ENCODE data around the gene PCNX4. TPM values are rescaled to one million over a fixed set of nuclear protein-coding genes. Genes with fewer than 3 reads are reported as not detected.

PCNX4 gene
- total and polyA plus RNA-seq, 9 donors = 19.2 to 83.4 (median 56.8) TPM

DNA sequence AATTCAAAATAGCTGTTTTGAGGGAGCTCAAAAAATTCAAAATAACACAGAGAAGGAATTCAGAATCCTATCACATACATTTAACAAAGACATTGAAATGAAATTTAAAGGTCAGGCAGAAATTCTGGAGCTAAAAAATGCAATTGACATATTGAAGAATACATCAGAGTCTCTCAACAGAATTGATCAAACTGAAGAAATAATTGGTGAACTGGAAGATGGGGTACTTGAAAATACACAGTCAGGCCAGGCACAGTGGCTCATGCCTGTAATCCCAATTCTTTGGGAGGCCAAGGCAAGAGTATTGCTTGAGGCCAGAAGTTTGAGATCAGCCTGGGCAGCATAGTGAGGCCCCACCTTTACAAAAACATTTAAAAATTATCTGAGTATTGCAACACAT, 107.6 kb downstream of the PCNX4 start:
- H3K36me3 ChIP-seq = no peaks in the 10 kb centered on the region
- H3K4me1 ChIP-seq (ENCODE audit: insufficient read depth) = peaks cover 2% of the 10 kb centered on the region
- no peaks in the 10 kb centered on the region for H3K9me3 ChIP-seq
- H3K27me3 ChIP-seq = no peaks in the 10 kb centered on the region
- intact Hi-C loops (cut with DNase I) = no loop called here
- H3K4me3 ChIP-seq = no peak overlapping the region
- no peak for DNase-seq
- TF ChIP-seq EP300 (IDR thresholded peaks at IDR 0.05) (no peak), POLR2A (IDR thresholded peaks at IDR 0.05) (no peak)
- TF ChIP-seq, protein P1, sequence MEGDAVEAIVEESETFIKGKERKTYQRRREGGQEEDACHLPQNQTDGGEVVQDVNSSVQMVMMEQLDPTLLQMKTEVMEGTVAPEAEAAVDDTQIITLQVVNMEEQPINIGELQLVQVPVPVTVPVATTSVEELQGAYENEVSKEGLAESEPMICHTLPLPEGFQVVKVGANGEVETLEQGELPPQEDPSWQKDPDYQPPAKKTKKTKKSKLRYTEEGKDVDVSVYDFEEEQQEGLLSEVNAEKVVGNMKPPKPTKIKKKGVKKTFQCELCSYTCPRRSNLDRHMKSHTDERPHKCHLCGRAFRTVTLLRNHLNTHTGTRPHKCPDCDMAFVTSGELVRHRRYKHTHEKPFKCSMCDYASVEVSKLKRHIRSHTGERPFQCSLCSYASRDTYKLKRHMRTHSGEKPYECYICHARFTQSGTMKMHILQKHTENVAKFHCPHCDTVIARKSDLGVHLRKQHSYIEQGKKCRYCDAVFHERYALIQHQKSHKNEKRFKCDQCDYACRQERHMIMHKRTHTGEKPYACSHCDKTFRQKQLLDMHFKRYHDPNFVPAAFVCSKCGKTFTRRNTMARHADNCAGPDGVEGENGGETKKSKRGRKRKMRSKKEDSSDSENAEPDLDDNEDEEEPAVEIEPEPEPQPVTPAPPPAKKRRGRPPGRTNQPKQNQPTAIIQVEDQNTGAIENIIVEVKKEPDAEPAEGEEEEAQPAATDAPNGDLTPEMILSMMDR (IDR thresholded peaks at IDR 0.05) = no peak
- H3K27ac ChIP-seq = no peak overlapping the region

DNA sequence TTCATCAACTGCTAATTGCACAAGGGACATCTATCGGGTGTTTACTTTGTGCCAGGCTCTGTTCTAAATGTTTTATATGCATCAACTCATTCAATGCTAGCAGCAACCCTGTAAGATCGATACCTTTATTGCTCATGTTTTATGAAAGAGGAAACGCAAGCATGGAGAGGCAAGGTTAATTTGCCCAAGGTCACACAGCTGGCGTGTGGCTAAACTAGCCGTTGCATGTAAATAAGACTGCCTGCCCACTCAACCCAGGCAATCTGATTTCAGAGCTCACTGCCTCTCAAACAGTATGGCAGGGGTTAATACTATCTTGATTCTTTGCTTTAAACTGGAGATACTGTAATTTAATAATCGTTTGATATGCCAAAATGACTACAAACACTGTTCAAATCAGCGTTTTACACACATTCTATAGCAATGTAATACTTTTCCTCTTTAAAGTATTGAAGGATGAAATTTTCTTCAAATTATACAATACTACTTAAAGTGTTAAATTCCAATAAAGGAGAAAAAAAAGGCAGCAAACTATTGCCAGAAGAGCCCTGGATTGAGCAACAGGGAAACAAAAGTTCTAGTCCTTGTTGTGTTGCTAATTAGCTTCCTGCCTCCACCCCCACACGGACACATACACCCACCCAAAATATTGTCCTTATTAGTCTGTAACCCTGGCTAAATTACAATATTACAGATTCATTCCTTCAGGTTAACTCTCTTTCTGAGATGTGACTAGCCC, 112.5 kb downstream of the PCNX4 start:
- Histone ChIP-seq H3K27ac (no peak overlapping the region), H3K4me1 (ENCODE audit: insufficient read depth) (peaks cover 2% of the 10 kb centered on the region), H3K4me3 (no peak overlapping the region), H3K27me3 (no peaks in the 10 kb centered on the region), H3K36me3 (no peaks in the 10 kb centered on the region), H3K9me3 (no peaks in the 10 kb centered on the region)
- 13 to 23% (median 19%) methylated on average over 8 of the region's 8 CpGs for WGBS, 3 donors
- intact Hi-C loops (cut with DNase I) = no loop called here
- DNase-seq = no peak
- no peak for TF ChIP-seq POLR2A (IDR thresholded peaks at IDR 0.05)
- TF ChIP-seq EP300 (IDR thresholded peaks at IDR 0.05) = no peak
- TF ChIP-seq, protein P1 (IDR thresholded peaks at IDR 0.05) = no peak

DNA sequence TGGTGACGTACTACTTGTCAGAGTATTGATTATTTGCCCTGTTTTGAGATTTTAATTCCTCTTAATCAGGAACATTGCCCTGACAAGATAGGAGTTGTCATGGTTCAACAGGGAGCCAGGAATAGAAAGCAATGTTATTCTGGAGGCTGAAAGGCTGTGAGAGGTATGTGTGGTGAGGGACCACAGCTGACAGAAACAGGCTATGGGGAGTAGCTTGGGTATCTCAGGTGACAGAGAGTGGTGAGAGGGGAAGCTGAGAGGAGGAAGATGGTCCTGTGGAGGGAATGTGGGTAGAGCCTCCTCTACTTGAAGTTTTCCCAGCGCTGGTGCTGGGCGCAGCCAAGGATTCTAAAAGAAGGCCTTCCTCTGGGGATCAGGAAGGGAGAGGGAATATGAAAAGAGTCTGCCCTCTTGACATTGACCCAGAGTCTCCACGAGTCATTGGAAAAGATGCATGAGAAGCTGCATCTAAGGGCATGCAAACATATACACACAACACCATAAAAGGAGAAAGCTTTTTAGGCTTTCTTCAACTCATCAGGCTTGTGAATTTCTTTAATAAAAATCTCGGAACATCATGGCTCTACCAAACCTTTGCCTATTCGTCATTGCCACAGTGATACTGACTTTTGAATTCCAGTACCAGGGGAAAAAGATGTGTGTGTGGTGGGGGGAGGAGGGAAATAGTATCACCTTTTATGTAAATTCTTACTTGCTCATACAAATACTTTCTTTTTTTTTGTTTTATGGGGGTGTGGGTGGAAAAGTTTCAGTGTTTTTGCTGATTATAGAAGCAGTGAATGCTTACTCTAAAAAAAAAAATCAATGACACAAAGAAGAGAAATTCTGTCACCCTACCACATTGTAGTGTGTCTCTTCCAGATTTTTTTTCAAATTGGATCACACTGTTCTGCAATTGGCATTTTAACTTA, 113.4 kb downstream of the PCNX4 start:
- 58 to 60% (median 60%) methylated on average over 6 of the region's 6 CpGs for WGBS, 3 donors
- H3K4me1 ChIP-seq (ENCODE audit: insufficient read depth) = peaks cover 2% of the 10 kb centered on the region
- H3K27ac ChIP-seq = no peak overlapping the region
- no peak overlapping the region for H3K4me3 ChIP-seq
- H3K27me3 ChIP-seq = no peaks in the 10 kb centered on the region
- no peaks in the 10 kb centered on the region for H3K36me3 ChIP-seq
- DNase-seq = no peak
- intact Hi-C loops (cut with DNase I) = no loop called here
- no peaks in the 10 kb centered on the region for H3K9me3 ChIP-seq
- TF ChIP-seq, protein P1 (IDR thresholded peaks at IDR 0.05) = no peak
- TF ChIP-seq EP300 (IDR thresholded peaks at IDR 0.05) (no peak), POLR2A (IDR thresholded peaks at IDR 0.05) (no peak)

DNA sequence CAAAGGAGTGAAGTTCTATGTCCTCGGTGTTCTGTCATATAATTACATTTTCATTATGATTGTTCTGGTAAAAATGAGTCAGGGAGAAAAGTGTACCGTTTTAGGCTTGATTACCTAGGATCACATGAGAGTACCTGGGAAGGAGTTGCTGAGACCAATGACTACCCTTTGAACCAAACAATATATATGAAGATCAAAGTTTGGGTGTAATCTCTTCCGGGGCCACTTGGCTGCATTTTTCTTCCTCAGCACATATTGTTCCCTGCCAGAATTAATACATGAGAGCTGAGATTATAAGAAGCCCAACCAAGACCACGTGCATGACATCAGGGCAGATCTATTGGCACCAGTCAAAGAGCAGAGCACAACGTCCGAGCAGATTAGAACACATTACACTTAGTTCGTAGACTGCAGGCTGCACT, 114.5 kb downstream of the PCNX4 start:
- TF ChIP-seq, protein P1 (IDR thresholded peaks at IDR 0.05) = no peak
- no peak for TF ChIP-seq EP300 (IDR thresholded peaks at IDR 0.05)
- Histone ChIP-seq H3K36me3 (no peaks in the 10 kb centered on the region), H3K4me3 (no peak overlapping the region), H3K27ac (no peak overlapping the region), H3K27me3 (no peaks in the 10 kb centered on the region), H3K4me1 (ENCODE audit: insufficient read depth) (peaks cover 2% of the 10 kb centered on the region), H3K9me3 (no peaks in the 10 kb centered on the region)
- intact Hi-C loops (cut with DNase I) = no loop called here
- WGBS, 3 donors = 73 to 81% (median 81%) methylated on average over 7 of the region's 7 CpGs
- DNase-seq = no peak

Data from ovary (tissue), 9 donors.